ENCODE results near the gene COPZ2.

DNA sequence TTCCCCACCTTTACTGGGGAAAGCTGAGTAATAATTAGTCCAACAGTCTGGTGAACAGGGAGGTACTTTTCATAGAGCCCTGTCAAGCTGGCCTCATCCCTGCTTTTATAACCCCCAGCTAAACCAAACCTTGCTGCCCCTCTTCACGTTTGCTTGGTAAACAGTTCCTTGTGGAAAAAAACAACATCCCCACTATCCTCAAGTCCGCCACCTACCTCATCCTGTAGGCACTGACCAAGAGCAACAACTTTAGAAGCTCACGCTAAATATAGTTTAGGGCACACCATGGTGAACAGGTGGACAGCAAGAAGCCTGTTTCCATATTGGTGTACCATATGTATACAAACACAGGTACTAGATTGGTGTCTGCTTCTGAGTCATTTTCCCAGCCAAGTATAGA lies 27.0 kb upstream of the COPZ2 start:
- TF ChIP-seq, protein P1, sequence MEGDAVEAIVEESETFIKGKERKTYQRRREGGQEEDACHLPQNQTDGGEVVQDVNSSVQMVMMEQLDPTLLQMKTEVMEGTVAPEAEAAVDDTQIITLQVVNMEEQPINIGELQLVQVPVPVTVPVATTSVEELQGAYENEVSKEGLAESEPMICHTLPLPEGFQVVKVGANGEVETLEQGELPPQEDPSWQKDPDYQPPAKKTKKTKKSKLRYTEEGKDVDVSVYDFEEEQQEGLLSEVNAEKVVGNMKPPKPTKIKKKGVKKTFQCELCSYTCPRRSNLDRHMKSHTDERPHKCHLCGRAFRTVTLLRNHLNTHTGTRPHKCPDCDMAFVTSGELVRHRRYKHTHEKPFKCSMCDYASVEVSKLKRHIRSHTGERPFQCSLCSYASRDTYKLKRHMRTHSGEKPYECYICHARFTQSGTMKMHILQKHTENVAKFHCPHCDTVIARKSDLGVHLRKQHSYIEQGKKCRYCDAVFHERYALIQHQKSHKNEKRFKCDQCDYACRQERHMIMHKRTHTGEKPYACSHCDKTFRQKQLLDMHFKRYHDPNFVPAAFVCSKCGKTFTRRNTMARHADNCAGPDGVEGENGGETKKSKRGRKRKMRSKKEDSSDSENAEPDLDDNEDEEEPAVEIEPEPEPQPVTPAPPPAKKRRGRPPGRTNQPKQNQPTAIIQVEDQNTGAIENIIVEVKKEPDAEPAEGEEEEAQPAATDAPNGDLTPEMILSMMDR (conservative IDR thresholded peaks at IDR 0.05 in 1 of 2, IDR thresholded peaks at IDR 0.05 in 1 of 2; ENCODE audit: extremely low read depth in 1 of 2, insufficient read depth in 1 of 2, low read depth in 1 of 2, low read length in 2 of 2): no peak
- TF ChIP-seq EZH2 (IDR thresholded peaks at IDR 0.05; ENCODE audit: borderline replicate concordance, low read length): no peak
